Loucy (cell line): Measurements from ENCODE around the gene ZFHX2.

ENCODE experiments used
- H2AFZ ChIP-seq: fragments of 200-600 bp; sonication (generic); 2 replicates; pipeline ENCODE4 v1.6.0; 2016; ENCODE audit warnings: antibody characterized with exemption, mild to moderate bottlenecking, low read length, moderate library complexity
- H3F3A ChIP-seq: fragments of 200-600 bp; 2 replicates; pipeline ENCODE4 v1.6.0; 2016; ENCODE audit warnings: antibody characterized with exemption, low read depth, mild to moderate bottlenecking
- H3K27me3 ChIP-seq: fragments of 200-600 bp; sonication (generic); 2 replicates; pipeline ENCODE4 v1.6.1; 2014; ENCODE audit warnings: low read length, mild to moderate bottlenecking; ENCODE audit not compliant: insufficient read depth, poor library complexity, severe bottlenecking
- H3K36me3 ChIP-seq: fragments of 200-600 bp; sonication (generic); 2 replicates; pipeline ENCODE4 v1.6.1; 2016; ENCODE audit warnings: low read length; ENCODE audit not compliant: insufficient read depth
- H3K4me1 ChIP-seq: fragments of 200-600 bp; sonication (generic); 2 replicates; pipeline ENCODE4 v1.5.1; 2014; ENCODE audit warnings: low read length, mild to moderate bottlenecking; ENCODE audit not compliant: insufficient read depth, poor library complexity, severe bottlenecking
- H3K4me2 ChIP-seq: fragments of 200-600 bp; sonication (generic); 2 replicates; pipeline ENCODE4 v1.6.0; 2014; ENCODE audit warnings: antibody characterized with exemption, low read length, low read depth, mild to moderate bottlenecking; ENCODE audit not compliant: poor library complexity, severe bottlenecking
- H3K4me3 ChIP-seq: fragments of 200-600 bp; sonication (generic); 2 replicates; pipeline ENCODE4 v1.5.1; 2014; ENCODE audit warnings: low read length, mild to moderate bottlenecking, mixed read lengths; ENCODE audit not compliant: poor library complexity, severe bottlenecking
- H3K79me2 ChIP-seq: fragments of 200-600 bp; sonication (generic); 2 replicates; pipeline ENCODE4 v1.6.1; 2014; ENCODE audit warnings: low read length; ENCODE audit not compliant: insufficient read depth
- H3K9ac ChIP-seq: fragments of 200-600 bp; sonication (generic); 2 replicates; pipeline ENCODE4 v1.6.0; 2014; ENCODE audit warnings: mild to moderate bottlenecking, low read depth, low read length, moderate library complexity; ENCODE audit not compliant: poor library complexity, severe bottlenecking
- H3K9me2 ChIP-seq: fragments of 200-600 bp; sonication (generic); replicated peaks from 2 replicates; pipeline ENCODE4 v1.6.1; 2016; ENCODE audit warnings: low read depth, low read length, mixed read lengths
- H3K9me3 ChIP-seq: fragments of 200-600 bp; sonication (generic); 2 replicates; pipeline ENCODE4 v1.6.1; 2014; ENCODE audit warnings: mild to moderate bottlenecking, antibody characterized with exemption, low read length, low read depth; ENCODE audit not compliant: insufficient read depth
- H4K20me1 ChIP-seq: fragments of 200-600 bp; sonication (generic); 2 replicates; pipeline ENCODE4 v1.6.0; 2014; ENCODE audit warnings: antibody characterized with exemption, low read length, mild to moderate bottlenecking; ENCODE audit not compliant: insufficient read depth, poor library complexity, severe bottlenecking
- EZH2phosphoT487 ChIP-seq: fragments of 200-600 bp; IDR thresholded peaks from 2 replicates; pipeline ENCODE4 v1.6.1; 2018; ENCODE audit warnings: antibody characterized with exemption, mild to moderate bottlenecking, moderate library complexity, borderline replicate concordance
- TF ChIP-seq, protein P1 (sequence below): fragments of 200-600 bp; sonication (generic); conservative IDR thresholded peaks from 2 replicates; pipeline ENCODE4 v1.5.1; 2014; ENCODE audit warnings: mild to moderate bottlenecking, antibody characterized with exemption, low read length

ZFHX2 gene

DNA sequence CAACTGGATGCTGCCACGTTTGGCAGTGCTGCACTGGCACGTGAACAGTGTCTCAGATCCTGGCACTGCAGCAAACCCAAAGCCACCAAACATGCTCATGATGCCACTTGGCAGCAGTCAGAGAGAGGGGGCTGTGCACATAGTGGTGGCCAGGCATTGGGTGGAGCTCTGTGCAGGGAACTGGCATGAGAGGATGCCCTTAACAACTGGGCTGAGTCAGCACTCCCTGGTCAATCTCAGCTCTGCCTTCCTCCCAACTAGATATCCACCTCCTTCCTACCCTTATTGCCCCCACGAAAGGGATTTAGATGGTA, 37.0 kb downstream of the ZFHX2 start:
- TF ChIP-seq EZH2phosphoT487 = no peak
- TF ChIP-seq, protein P1, sequence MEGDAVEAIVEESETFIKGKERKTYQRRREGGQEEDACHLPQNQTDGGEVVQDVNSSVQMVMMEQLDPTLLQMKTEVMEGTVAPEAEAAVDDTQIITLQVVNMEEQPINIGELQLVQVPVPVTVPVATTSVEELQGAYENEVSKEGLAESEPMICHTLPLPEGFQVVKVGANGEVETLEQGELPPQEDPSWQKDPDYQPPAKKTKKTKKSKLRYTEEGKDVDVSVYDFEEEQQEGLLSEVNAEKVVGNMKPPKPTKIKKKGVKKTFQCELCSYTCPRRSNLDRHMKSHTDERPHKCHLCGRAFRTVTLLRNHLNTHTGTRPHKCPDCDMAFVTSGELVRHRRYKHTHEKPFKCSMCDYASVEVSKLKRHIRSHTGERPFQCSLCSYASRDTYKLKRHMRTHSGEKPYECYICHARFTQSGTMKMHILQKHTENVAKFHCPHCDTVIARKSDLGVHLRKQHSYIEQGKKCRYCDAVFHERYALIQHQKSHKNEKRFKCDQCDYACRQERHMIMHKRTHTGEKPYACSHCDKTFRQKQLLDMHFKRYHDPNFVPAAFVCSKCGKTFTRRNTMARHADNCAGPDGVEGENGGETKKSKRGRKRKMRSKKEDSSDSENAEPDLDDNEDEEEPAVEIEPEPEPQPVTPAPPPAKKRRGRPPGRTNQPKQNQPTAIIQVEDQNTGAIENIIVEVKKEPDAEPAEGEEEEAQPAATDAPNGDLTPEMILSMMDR = no peak
- H3K36me3 ChIP-seq = no peaks in the 10 kb centered on the region
- no peaks in the 10 kb centered on the region for H4K20me1 ChIP-seq
- no peak overlapping the region for H3K9ac ChIP-seq
- no peaks in the 10 kb centered on the region for H3K27me3 ChIP-seq
- H3K79me2 ChIP-seq = no peaks in the 10 kb centered on the region
- no peaks in the 10 kb centered on the region for H3F3A ChIP-seq
- no peaks in the 10 kb centered on the region for H3K9me3 ChIP-seq
- no peaks in the 10 kb centered on the region for H3K9me2 ChIP-seq
- H2AFZ ChIP-seq = no peak overlapping the region
- H3K4me2 ChIP-seq = no peak overlapping the region
- H3K4me3 ChIP-seq = no peak overlapping the region
- no peaks in the 10 kb centered on the region for H3K4me1 ChIP-seq

DNA sequence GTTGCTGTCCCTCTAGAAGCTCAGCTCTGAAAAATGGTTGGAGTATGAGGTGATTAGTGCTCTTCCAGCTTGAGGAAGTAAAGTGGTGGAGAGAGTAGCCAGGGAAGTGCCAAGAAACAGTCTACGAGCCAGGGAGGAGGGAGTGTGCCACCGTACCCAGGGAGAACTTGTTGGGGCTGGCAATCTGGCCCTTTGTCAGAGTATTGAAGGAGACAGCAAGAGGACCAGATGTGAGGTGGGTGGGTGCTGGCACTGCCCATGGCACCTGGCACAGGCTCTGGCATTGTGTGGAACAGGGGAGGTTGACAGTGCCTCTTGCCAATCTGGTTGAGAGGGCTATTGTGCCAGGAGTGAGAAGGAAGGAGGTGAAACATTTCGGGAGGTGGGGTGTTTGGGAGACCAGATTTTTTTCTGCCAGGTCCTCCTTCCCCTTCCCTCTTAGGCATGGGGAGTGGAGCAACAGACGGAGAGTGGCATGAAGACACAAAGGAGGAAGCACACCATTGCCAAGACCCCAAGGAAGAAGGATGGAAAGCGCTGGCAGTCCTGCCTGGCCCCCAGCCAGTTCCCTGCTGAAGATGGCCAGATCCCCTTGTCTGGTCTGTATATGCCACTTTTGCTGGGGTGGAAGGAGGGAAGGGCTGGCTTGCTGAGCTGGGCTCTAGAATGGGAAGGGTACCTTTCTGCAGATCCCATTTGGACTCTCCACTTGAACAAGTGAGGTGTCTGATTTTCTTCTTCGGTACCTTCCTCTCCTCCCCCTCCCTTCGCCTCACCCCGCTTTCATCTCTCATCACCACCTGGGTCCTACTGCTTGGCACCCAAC, 37.5 kb downstream of the ZFHX2 start:
- Histone ChIP-seq H3K4me1 (no peaks in the 10 kb centered on the region), H4K20me1 (no peaks in the 10 kb centered on the region), H3K79me2 (no peaks in the 10 kb centered on the region), H2AFZ (no peak overlapping the region), H3K4me2 (no peak overlapping the region), H3K36me3 (no peaks in the 10 kb centered on the region), H3K9me2 (no peaks in the 10 kb centered on the region), H3K9me3 (no peaks in the 10 kb centered on the region), H3K4me3 (no peak overlapping the region), H3F3A (no peaks in the 10 kb centered on the region), H3K27me3 (no peaks in the 10 kb centered on the region), H3K9ac (no peak overlapping the region)
- TF ChIP-seq EZH2phosphoT487 = no peak
- TF ChIP-seq, protein P1 = no peak

DNA sequence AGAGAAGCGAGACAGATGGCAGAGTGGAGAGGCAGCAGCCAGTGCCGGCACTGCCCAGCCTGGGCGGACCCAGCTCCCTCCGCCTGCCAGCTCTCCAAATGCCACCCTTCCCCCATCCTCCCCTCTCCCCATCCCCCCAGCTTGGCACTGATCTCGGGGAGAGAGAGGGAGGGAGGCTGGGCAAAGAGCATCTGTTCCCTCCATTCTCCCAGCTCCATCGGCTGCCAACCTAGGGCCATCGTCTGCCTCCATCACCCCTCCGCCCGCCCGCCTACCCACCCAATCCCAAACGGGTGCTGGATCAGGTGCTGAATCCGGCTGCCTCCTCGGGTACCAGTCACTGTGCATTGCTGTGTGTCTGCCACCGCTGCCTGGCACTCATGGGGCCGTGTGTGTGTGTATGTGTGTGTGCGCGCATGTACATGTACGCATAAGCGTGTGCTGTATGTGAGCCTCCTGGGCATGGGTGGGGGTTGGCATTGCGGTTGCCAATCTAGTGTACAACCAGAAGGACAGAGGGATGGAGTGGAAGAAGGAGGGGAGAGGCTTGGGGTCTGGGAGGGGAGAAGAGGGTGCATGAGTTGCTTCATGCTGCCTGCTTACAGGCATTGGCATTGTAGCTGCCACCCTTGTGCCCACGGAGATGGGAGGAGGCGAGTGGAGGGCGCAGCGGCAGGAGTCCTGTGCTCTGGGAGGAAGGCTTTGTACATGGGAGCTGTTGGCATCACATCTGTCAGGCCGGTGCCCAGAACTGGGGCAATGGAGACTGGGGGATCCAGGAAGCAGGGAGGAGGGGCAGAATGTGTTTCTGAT, 38.4 kb downstream of the ZFHX2 start:
- no peaks in the 10 kb centered on the region for H3K27me3 ChIP-seq
- H3K79me2 ChIP-seq = no peaks in the 10 kb centered on the region
- TF ChIP-seq, protein P1 = no peak
- no peak for TF ChIP-seq EZH2phosphoT487
- no peaks in the 10 kb centered on the region for H3K4me1 ChIP-seq
- H4K20me1 ChIP-seq = no peaks in the 10 kb centered on the region
- H2AFZ ChIP-seq = no peak overlapping the region
- H3K4me2 ChIP-seq = no peak overlapping the region
- H3K9me2 ChIP-seq = no peaks in the 10 kb centered on the region
- no peak overlapping the region for H3K4me3 ChIP-seq
- H3F3A ChIP-seq = no peaks in the 10 kb centered on the region
- H3K9me3 ChIP-seq = no peaks in the 10 kb centered on the region
- H3K36me3 ChIP-seq = no peaks in the 10 kb centered on the region
- H3K9ac ChIP-seq = no peak overlapping the region
